Neural cell (in vitro differentiated cells): ENCODE measurements around the gene CNDP2. TPM values are rescaled to one million over a fixed set of nuclear protein-coding genes. Genes with fewer than 3 reads are reported as not detected.

Experiments used
- H2AFZ ChIP-seq: fragments of 200-600, 300-800 bp; sonication (generic), shearing (Covaris generic); 2 replicates; pipeline ENCODE4 v1.6.0; 2014; ENCODE audit warnings: low read depth, mild to moderate bottlenecking, antibody characterized with exemption, low read length, moderate library complexity
- H3F3A ChIP-seq: fragments of 200-600 bp; shearing (Covaris generic); 2 replicates; pipeline ENCODE4 v1.6.1; 2016; ENCODE audit warnings: mild to moderate bottlenecking, moderate library complexity, mixed read lengths, antibody characterized with exemption, low read length; ENCODE audit not compliant: insufficient read depth, poor library complexity, severe bottlenecking
- H3K27ac ChIP-seq: fragments of 200-600, 300-800 bp; sonication (generic), shearing (Covaris generic); 2 replicates; pipeline ENCODE4 v1.5.1; 2014; ENCODE audit warnings: mild to moderate bottlenecking, low read length, moderate library complexity
- H3K27me3 ChIP-seq: fragments of 300-800, 200-600 bp; sonication (generic), shearing (Covaris generic); 2 replicates; pipeline ENCODE4 v1.6.0; 2014; ENCODE audit warnings: mild to moderate bottlenecking, low read depth, low read length, moderate library complexity; ENCODE audit not compliant: insufficient read depth
- H3K36me3 ChIP-seq: fragments of 300-800, 200-600 bp; sonication (generic), shearing (Covaris generic); 2 replicates; pipeline ENCODE4 v1.5.1; 2014; ENCODE audit warnings: mild to moderate bottlenecking, antibody characterized with exemption, low read length, moderate library complexity; ENCODE audit not compliant: insufficient read depth
- H3K4me2 ChIP-seq: fragments of 300-800, 200-600 bp; sonication (generic), shearing (Covaris generic); 2 replicates; pipeline ENCODE4 v1.6.0; 2014; ENCODE audit warnings: mild to moderate bottlenecking, low read length
- H3K4me3 ChIP-seq: fragments of 300-800, 200-600 bp; sonication (generic), shearing (Covaris generic); 2 replicates; pipeline ENCODE4 v1.5.1; 2014; ENCODE audit warnings: mild to moderate bottlenecking, low read length, moderate library complexity
- H3K79me2 ChIP-seq: fragments of 200-600 bp; shearing (Covaris generic); replicated peaks from 2 replicates; pipeline ENCODE4 v1.6.0; 2014; ENCODE audit warnings: mild to moderate bottlenecking, low read length, moderate library complexity; ENCODE audit not compliant: insufficient read depth
- H3K9ac ChIP-seq: fragments of 300-800, 200-600 bp; sonication (generic), shearing (Covaris generic); 2 replicates; pipeline ENCODE4 v1.6.1; 2016; ENCODE audit warnings: mild to moderate bottlenecking, low read length, mixed read lengths
- H3K9me2 ChIP-seq: fragments of 200-600 bp; shearing (Covaris generic); 2 replicates; pipeline ENCODE4 v1.6.1; 2016; ENCODE audit warnings: mild to moderate bottlenecking, low read length, mixed read lengths; ENCODE audit not compliant: insufficient read depth
- H3K9me3 ChIP-seq: fragments of 200-600, 300-800 bp; sonication (generic), shearing (Covaris generic); 2 replicates; pipeline ENCODE4 v1.6.1; 2016; ENCODE audit warnings: mild to moderate bottlenecking, mixed run types, low read length, moderate library complexity, mixed read lengths
- H4K20me1 ChIP-seq: fragments of 200-600 bp; shearing (Covaris generic); 2 replicates; pipeline ENCODE4 v1.6.1; 2016; ENCODE audit warnings: mild to moderate bottlenecking, mixed run types; ENCODE audit not compliant: insufficient read depth
- EP300 ChIP-seq: fragments of 450-650 bp; conservative IDR thresholded peaks from 2 replicates; pipeline ENCODE4 v1.6.1; 2014; ENCODE audit warnings: antibody characterized with exemption, mild to moderate bottlenecking, moderate library complexity; ENCODE audit not compliant: poor library complexity, severe bottlenecking
- EZH2 ChIP-seq: fragments of 200-600, 300-800 bp; shearing (Covaris generic), sonication (generic); IDR thresholded peaks from 2 replicates; pipeline ENCODE4 v1.6.1; 2014; ENCODE audit warnings: antibody characterized with exemption, low read length, borderline replicate concordance, mild to moderate bottlenecking; ENCODE audit not compliant: insufficient read depth, poor library complexity, severe bottlenecking
- MXI1 ChIP-seq: fragments of 450-650 bp; conservative IDR thresholded peaks from 2 replicates; pipeline ENCODE4 v1.6.1; 2014; ENCODE audit warnings: antibody characterized with exemption, mild to moderate bottlenecking; ENCODE audit not compliant: poor library complexity, severe bottlenecking
- POLR2AphosphoS5 ChIP-seq: IDR thresholded peaks from 2 replicates; pipeline ENCODE4 v1.6.1; 2012
- RAD21 ChIP-seq: fragments of 450-650 bp; conservative IDR thresholded peaks from 2 replicates; pipeline ENCODE4 v1.6.1; 2014; ENCODE audit warnings: antibody characterized with exemption, mild to moderate bottlenecking, moderate library complexity
- SMC3 ChIP-seq: fragments of 450-650 bp; conservative IDR thresholded peaks from 2 replicates; pipeline ENCODE4 v1.6.1; 2014; ENCODE audit warnings: antibody characterized with exemption, mild to moderate bottlenecking, moderate library complexity; ENCODE audit not compliant: poor library complexity
- TAF1 ChIP-seq: IDR thresholded peaks from 2 replicates; pipeline ENCODE4 v1.6.1; 2012; ENCODE audit warnings: low read depth
- polyA plus RNA-seq: library from polyadenylated mRNA; depleted of rRNA; stranded (reverse); fragments of >200 nt; gene quantifications from 2 replicates; pipeline ENCODE4 v1.2.3, GENCODE V29; 2014
- TF ChIP-seq, protein P1 (sequence below): fragments of 450-650 bp; IDR thresholded peaks from 2 replicates; pipeline ENCODE4 v1.5.1; 2014; ENCODE audit warnings: antibody characterized with exemption, mild to moderate bottlenecking, moderate library complexity; ENCODE audit not compliant: poor library complexity, severe bottlenecking
- TF ChIP-seq, protein P2 (sequence below): IDR thresholded peaks from 2 replicates; pipeline ENCODE4 v1.6.1; 2012; ENCODE audit warnings: borderline replicate concordance

CNDP2 gene
- polyA plus RNA-seq, 1 donor from 2014 or later, result 35.7 TPM

DNA sequence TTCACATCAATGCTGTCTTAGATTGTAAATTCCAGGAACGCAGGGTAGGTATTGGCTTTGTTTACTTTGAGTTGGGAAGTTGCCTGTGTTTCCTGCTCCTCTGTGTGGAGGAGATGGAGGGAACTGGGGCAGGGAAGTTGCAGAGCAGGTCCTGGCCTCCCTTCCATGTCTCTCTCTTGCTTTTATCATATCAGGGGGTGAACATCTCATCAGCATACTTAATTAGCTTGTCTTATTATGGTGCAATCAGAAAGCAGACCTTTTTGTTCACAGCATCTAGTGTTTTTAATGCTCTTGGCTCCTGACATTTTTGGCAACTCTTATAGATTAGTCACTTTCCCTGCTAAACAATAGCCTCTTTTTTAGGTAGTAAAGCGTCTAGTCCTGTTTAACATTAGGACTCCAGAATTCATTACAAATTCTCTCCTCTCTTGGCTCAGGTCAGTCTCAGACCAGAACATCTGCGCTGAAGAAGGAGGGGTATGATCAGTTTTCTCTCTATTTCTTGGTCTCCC lies 27.6 kb upstream of the CNDP2 start:
- Histone ChIP-seq H3K27me3 (no peaks in the 10 kb centered on the region), H3K4me3 (no peak overlapping the region), H2AFZ (no peak overlapping the region)

DNA sequence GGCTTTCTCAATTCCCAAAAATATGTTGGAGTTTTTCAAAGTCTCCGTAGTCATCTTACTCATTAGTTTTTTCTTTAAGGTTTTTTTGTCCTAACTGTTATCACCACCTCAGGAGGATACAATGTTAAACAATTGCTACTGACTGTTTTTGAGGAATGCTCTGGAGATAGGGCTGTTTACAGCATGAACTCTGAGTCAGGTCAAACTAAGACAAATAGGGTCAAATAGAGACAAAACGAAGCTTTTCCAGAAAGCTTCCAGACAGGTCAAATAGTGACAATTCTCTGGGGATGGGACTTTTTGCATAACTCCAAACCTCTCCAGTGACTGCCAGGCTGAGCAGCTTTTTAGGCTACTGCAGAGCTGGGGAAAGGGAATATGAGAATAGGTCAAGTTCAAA lies 23.9 kb upstream of the CNDP2 start:
- Histone ChIP-seq H3K9me3 (no peaks in the 10 kb centered on the region), H3K27me3 (no peaks in the 10 kb centered on the region), H3K79me2 (no peaks in the 10 kb centered on the region), H3K9ac (no peak overlapping the region), H3F3A (no peaks in the 10 kb centered on the region), H3K9me2 (no peaks in the 10 kb centered on the region), H2AFZ (no peak overlapping the region), H3K4me3 (no peak overlapping the region), H3K36me3 (no peaks in the 10 kb centered on the region), H3K4me2 (no peak overlapping the region), H3K27ac (no peak overlapping the region), H4K20me1 (no peaks in the 10 kb centered on the region)
- TF ChIP-seq SMC3 (no peak), POLR2AphosphoS5 (no peak), MXI1 (no peak), EP300 (no peak), TAF1 (no peak), EZH2 (no peak), RAD21 (no peak)
- TF ChIP-seq, protein P1, sequence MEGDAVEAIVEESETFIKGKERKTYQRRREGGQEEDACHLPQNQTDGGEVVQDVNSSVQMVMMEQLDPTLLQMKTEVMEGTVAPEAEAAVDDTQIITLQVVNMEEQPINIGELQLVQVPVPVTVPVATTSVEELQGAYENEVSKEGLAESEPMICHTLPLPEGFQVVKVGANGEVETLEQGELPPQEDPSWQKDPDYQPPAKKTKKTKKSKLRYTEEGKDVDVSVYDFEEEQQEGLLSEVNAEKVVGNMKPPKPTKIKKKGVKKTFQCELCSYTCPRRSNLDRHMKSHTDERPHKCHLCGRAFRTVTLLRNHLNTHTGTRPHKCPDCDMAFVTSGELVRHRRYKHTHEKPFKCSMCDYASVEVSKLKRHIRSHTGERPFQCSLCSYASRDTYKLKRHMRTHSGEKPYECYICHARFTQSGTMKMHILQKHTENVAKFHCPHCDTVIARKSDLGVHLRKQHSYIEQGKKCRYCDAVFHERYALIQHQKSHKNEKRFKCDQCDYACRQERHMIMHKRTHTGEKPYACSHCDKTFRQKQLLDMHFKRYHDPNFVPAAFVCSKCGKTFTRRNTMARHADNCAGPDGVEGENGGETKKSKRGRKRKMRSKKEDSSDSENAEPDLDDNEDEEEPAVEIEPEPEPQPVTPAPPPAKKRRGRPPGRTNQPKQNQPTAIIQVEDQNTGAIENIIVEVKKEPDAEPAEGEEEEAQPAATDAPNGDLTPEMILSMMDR, result no peak
- TF ChIP-seq, protein P2, sequence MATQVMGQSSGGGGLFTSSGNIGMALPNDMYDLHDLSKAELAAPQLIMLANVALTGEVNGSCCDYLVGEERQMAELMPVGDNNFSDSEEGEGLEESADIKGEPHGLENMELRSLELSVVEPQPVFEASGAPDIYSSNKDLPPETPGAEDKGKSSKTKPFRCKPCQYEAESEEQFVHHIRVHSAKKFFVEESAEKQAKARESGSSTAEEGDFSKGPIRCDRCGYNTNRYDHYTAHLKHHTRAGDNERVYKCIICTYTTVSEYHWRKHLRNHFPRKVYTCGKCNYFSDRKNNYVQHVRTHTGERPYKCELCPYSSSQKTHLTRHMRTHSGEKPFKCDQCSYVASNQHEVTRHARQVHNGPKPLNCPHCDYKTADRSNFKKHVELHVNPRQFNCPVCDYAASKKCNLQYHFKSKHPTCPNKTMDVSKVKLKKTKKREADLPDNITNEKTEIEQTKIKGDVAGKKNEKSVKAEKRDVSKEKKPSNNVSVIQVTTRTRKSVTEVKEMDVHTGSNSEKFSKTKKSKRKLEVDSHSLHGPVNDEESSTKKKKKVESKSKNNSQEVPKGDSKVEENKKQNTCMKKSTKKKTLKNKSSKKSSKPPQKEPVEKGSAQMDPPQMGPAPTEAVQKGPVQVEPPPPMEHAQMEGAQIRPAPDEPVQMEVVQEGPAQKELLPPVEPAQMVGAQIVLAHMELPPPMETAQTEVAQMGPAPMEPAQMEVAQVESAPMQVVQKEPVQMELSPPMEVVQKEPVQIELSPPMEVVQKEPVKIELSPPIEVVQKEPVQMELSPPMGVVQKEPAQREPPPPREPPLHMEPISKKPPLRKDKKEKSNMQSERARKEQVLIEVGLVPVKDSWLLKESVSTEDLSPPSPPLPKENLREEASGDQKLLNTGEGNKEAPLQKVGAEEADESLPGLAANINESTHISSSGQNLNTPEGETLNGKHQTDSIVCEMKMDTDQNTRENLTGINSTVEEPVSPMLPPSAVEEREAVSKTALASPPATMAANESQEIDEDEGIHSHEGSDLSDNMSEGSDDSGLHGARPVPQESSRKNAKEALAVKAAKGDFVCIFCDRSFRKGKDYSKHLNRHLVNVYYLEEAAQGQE, result no peak

More for the DNA sequence above, 27.6 kb upstream of the CNDP2 start:
- no peaks in the 10 kb centered on the region for H3F3A ChIP-seq
- no peaks in the 10 kb centered on the region for H3K9me3 ChIP-seq
- TF ChIP-seq EZH2 (no peak), SMC3 (no peak), EP300 (no peak), POLR2AphosphoS5 (no peak), MXI1 (no peak), TAF1 (no peak), RAD21 (no peak)
- TF ChIP-seq, protein P1, result no peak
- TF ChIP-seq, protein P2, result no peak
- H3K9me2 ChIP-seq, result no peaks in the 10 kb centered on the region
- H3K9ac ChIP-seq, result no peak overlapping the region
- H3K79me2 ChIP-seq, result no peaks in the 10 kb centered on the region
- H3K4me2 ChIP-seq, result no peak overlapping the region
- no peak overlapping the region for H3K27ac ChIP-seq
- H4K20me1 ChIP-seq, result no peaks in the 10 kb centered on the region
- H3K36me3 ChIP-seq, result no peaks in the 10 kb centered on the region
